K562 (cell line): ENCODE measurements around the gene GCNT3. TPM values are rescaled to one million over a fixed set of nuclear protein-coding genes. Genes with fewer than 3 reads are reported as not detected.
A peak's percentile ranks its signal among the peaks of the same experiment; 100 is the strongest.

ENCODE experiments used
- CCNT2 ChIP-seq: IDR thresholded peaks from 2 replicates; pipeline ENCODE4 v1.6.1; 2011; ENCODE audit warnings: borderline replicate concordance, low read depth, mild to moderate bottlenecking, moderate library complexity, mixed read lengths, low read length; ENCODE audit not compliant: insufficient read length; ENCODE audit errors: extremely low read depth
- DIDO1 ChIP-seq: fragments of 450-650 bp; IDR thresholded peaks from 2 replicates; pipeline ENCODE4 v1.6.1; 2016; ENCODE audit warnings: low read depth, missing biosample characterization, missing genetic modification characterization
- ETS1 ChIP-seq: conservative IDR thresholded peaks from 2 replicates; pipeline ENCODE4 v1.6.1; 2011; ENCODE audit warnings: low read depth, mild to moderate bottlenecking, low read length; ENCODE audit not compliant: control insufficient read depth
- EWSR1 ChIP-seq: fragments of 450-650 bp; IDR thresholded peaks from 2 replicates; pipeline ENCODE4 v1.6.1; 2018; ENCODE audit warnings: borderline replicate concordance, mild to moderate bottlenecking, low read depth, moderate library complexity; ENCODE audit not compliant: partially characterized antibody
- FIP1L1 ChIP-seq: fragments of 200-400 bp; formaldehyde crosslinking; IDR thresholded peaks from 2 replicates; pipeline ENCODE4 v1.6.1; 2018; ENCODE audit warnings: mild to moderate bottlenecking, low read depth, low read length; ENCODE audit not compliant: poor library complexity, severe bottlenecking
- HOMEZ ChIP-seq: fragments of 250-450 bp; sonication (Bioruptor Pico); IDR thresholded peaks from 2 replicates; pipeline ENCODE4 v1.4.0; 2020; ENCODE audit warnings: mild to moderate bottlenecking, moderate library complexity
- KDM5B ChIP-seq: fragments of 200-600 bp; sonication (generic); IDR thresholded peaks from 2 replicates; pipeline ENCODE4 v1.6.1; 2012; ENCODE audit warnings: low read depth, mild to moderate bottlenecking, moderate library complexity, low read length, control low read depth, inconsistent platforms; ENCODE audit not compliant: insufficient replicate concordance
- MTA2 ChIP-seq: fragments of 450-650 bp; IDR thresholded peaks from 2 replicates; pipeline ENCODE4 v1.6.1; 2016; ENCODE audit warnings: low read depth
- NFE2L1 ChIP-seq: fragments of 450-650 bp; IDR thresholded peaks from 2 replicates; pipeline ENCODE4 v1.6.1; 2016; ENCODE audit warnings: missing genetic modification characterization, low read depth, mild to moderate bottlenecking, missing compliant biosample characterization, moderate library complexity, borderline replicate concordance
- NR2C2 ChIP-seq, 2 experiments: fragments of 200-800 bp in 1 of 2; sonication (Bioruptor generic) in 1 of 2; sonication (generic) in 1 of 2; formaldehyde crosslinking in 1 of 2; IDR thresholded peaks; 2 replicates each; pipeline versions ENCODE4 v1.6.1 to v1.8.0; 2016 to 2022; ENCODE audit warnings: mild to moderate bottlenecking in 1 of 2, missing compliant biosample characterization in 1 of 2, missing genetic modification characterization in 1 of 2, missing genetic modification reagents in 1 of 2
- PYGO2 ChIP-seq: fragments of 450-650 bp; IDR thresholded peaks from 2 replicates; pipeline ENCODE4 v1.6.1; 2016; ENCODE audit warnings: mild to moderate bottlenecking, missing genetic modification characterization, moderate library complexity, missing compliant biosample characterization
- SIN3B ChIP-seq: fragments of 450-650 bp; IDR thresholded peaks from 2 replicates; pipeline ENCODE4 v1.6.1; 2017; ENCODE audit warnings: low read depth, mild to moderate bottlenecking, moderate library complexity
- SREBF1 ChIP-seq: fragments of 150-350 bp; IDR thresholded peaks from 2 replicates; pipeline ENCODE4 v1.6.1; 2014; ENCODE audit warnings: antibody characterized with exemption, low read depth, low read length, borderline replicate concordance
- THAP12 ChIP-seq: fragments of 250-450 bp; sonication (Bioruptor Pico); IDR thresholded peaks from 2 replicates; pipeline ENCODE4 v1.9.0; 2021; ENCODE audit warnings: mild to moderate bottlenecking, inconsistent platforms
- ZBTB7A ChIP-seq: IDR thresholded peaks from 2 replicates; pipeline ENCODE4 v1.6.1; 2011; ENCODE audit warnings: low read depth, mild to moderate bottlenecking, low read length, moderate library complexity, borderline replicate concordance; ENCODE audit not compliant: control insufficient read depth
- ZC3H4 ChIP-seq: sonication (generic); formaldehyde crosslinking; IDR thresholded peaks from 2 replicates; pipeline ENCODE4 v1.9.0; 2021; ENCODE audit warnings: missing genetic modification reagents, borderline replicate concordance
- ZNF274 ChIP-seq: IDR thresholded peaks from 2 replicates; pipeline ENCODE4 v1.6.1; 2011; ENCODE audit warnings: low read depth, mild to moderate bottlenecking, low read length, moderate library complexity, borderline replicate concordance
- ZNF347 ChIP-seq: fragments of 450-650 bp; formaldehyde crosslinking; IDR thresholded peaks from 2 replicates; pipeline ENCODE4 v1.4.0; 2020; ENCODE audit warnings: low read depth, mild to moderate bottlenecking, moderate library complexity
- ZNF408 ChIP-seq: fragments of 250-450 bp; sonication (Bioruptor Pico); IDR thresholded peaks from 2 replicates; pipeline ENCODE4 v1.4.0; 2020; ENCODE audit warnings: low read depth, mild to moderate bottlenecking, moderate library complexity
- ZNF707 ChIP-seq: fragments of 250-450 bp; sonication (Bioruptor Pico); conservative IDR thresholded peaks from 2 replicates; pipeline ENCODE4 v1.8.0; 2022; ENCODE audit warnings: inconsistent platforms, mild to moderate bottlenecking, moderate library complexity
- ZNF76 ChIP-seq: fragments of 250-450 bp; sonication (Bioruptor Pico); IDR thresholded peaks from 2 replicates; pipeline ENCODE4 v1.4.0; 2020; ENCODE audit warnings: mild to moderate bottlenecking, moderate library complexity, borderline replicate concordance
- polyA plus RNA-seq, 8 experiments: library from polyadenylated mRNA; depleted of rRNA in 4 of 8; stranded (reverse) in 5 of 8; unstranded in 3 of 8; fragments of >200 nt; fragmentation: Nextera tagmentation in 2 of 8; fragmentation: Illumina TruSeq in 1 of 8; extraction: Ambion mirVana in 2 of 8; extraction: Trizol in 1 of 8; gene quantifications; 2 replicates each; pipeline versions ENCODE4 v1.2.1 to v1.2.3, GENCODE V29; 2011 to 2014; ENCODE audit warnings: inconsistent platforms in 1 of 8, missing spikeins in 1 of 8
- total RNA-seq, 7 experiments: library from RNA; depleted of rRNA in 6 of 7; stranded (reverse); fragments of >200 nt in 6 of 7; fragmentation: Illumina TruSeq in 2 of 7; extraction: Trizol in 2 of 7; gene quantifications; 2 replicates each; pipeline versions ENCODE4 v1.2.1 to v1.2.3, GENCODE V29; 2011 to 2021; ENCODE audit warnings: low replicate concordance in 1 of 7

GCNT3 gene
- total and polyA plus RNA-seq, 9 of the 15 experiments (the other 6 are each of a cell fraction or from before 2014, with no cell fraction given): 0.07 to 0.35 (median 0.11) TPM; not detected in 4

- TF ChIP-seq HOMEZ: no peak
- TF ChIP-seq ETS1: peak; percentile 81; the same call in 1 of the 2 replicates
- TF ChIP-seq SREBF1: no peak
- TF ChIP-seq ZNF274: no peak
- TF ChIP-seq ZNF707: no peak
- peak; percentile 76 for TF ChIP-seq FIP1L1
- TF ChIP-seq KDM5B: peak; percentile 50
- no peak for TF ChIP-seq ZNF347
- TF ChIP-seq PYGO2 (tag): no peak
- TF ChIP-seq ZBTB7A: peak; percentile 45; the same call in 1 of the 2 replicates
- no peak for TF ChIP-seq ZC3H4 (CRISPR knock-in tag)
- no peak for TF ChIP-seq SIN3B
- TF ChIP-seq ZNF408: no peak
- no peak for TF ChIP-seq NFE2L1 (tag)
- peak; percentile 97 for TF ChIP-seq NR2C2 (CRISPR knock-in tag; IDR thresholded peaks at IDR 0.05)
- TF ChIP-seq NR2C2 (tag; IDR thresholded peaks at IDR 0.05): peak; percentile 99
- TF ChIP-seq THAP12 (CRISPR knock-in tag): peak; percentile 84; the same call in 1 of the 2 replicates
- peak; percentile 50; the same call in 1 of the 2 replicates for TF ChIP-seq MTA2
- no peak for TF ChIP-seq EWSR1
- TF ChIP-seq ZNF76 (CRISPR knock-in tag): 0 out of 2 replicates have a peak, but pooled peaks have one; percentile 32
- TF ChIP-seq DIDO1 (tag): no peak; the same call in 1 of the 2 replicates
- peak; percentile 36 for TF ChIP-seq CCNT2
Measured at GRCh38 chr15:59656897-59657634, 45.5 kb downstream of the GCNT3 start, which contains the start of gene GTF2A2 (continued).
